GM12878 (cell line): ENCODE data around the gene PHC3. TPM values are rescaled to one million over a fixed set of nuclear protein-coding genes. Genes with fewer than 3 reads are reported as not detected.
A peak's percentile ranks its signal among the peaks of the same experiment; 100 is the strongest.

ENCODE experiments used
- BCL11A ChIP-seq: IDR thresholded peaks from 2 replicates; pipeline ENCODE4 v1.6.1; 2011; ENCODE audit warnings: low read depth, low read length
- BRCA1 ChIP-seq: IDR thresholded peaks from 2 replicates; pipeline ENCODE4 v1.6.1; 2011; ENCODE audit warnings: low read depth, low read length, improper control_type of control experiment
- CBX3 ChIP-seq: fragments of 200-600 bp; sonication (generic); IDR thresholded peaks from 2 replicates; pipeline ENCODE4 v1.6.1; 2016; ENCODE audit warnings: low read depth, borderline replicate concordance
- ELK1 ChIP-seq: IDR thresholded peaks from 2 replicates; pipeline ENCODE4 v1.6.1; 2012; ENCODE audit warnings: low read depth, low read length, improper control_type of control experiment
- GABPA ChIP-seq: IDR thresholded peaks from 2 replicates; pipeline ENCODE4 v1.6.1; 2014; ENCODE audit warnings: antibody characterized with exemption, low read depth, mild to moderate bottlenecking, inconsistent platforms
- HDAC6 ChIP-seq: fragments of 200-600 bp; sonication (generic); IDR thresholded peaks from one replicate; pipeline ENCODE4 v1.8.0; 2017; ENCODE audit warnings: antibody characterized with exemption; ENCODE audit not compliant: unreplicated experiment
- JUND ChIP-seq: IDR thresholded peaks from 2 replicates; pipeline ENCODE4 v1.6.1; 2012; ENCODE audit warnings: low read depth, mild to moderate bottlenecking, low read length, improper control_type of control experiment, moderate library complexity
- KAT2A ChIP-seq: conservative IDR thresholded peaks from 2 replicates; pipeline ENCODE4 v1.6.1; 2011; ENCODE audit warnings: low read depth, low read length; ENCODE audit not compliant: control insufficient read depth
- LARP7 ChIP-seq: fragments of 450-650 bp; IDR thresholded peaks from 2 replicates; pipeline ENCODE4 v1.6.1; 2017; ENCODE audit warnings: mild to moderate bottlenecking
- MAX ChIP-seq: IDR thresholded peaks from 2 replicates; pipeline ENCODE4 v1.6.1; 2012; ENCODE audit warnings: low read depth, low read length, improper control_type of control experiment
- MEF2B ChIP-seq: fragments of 450-650 bp; IDR thresholded peaks from 2 replicates; pipeline ENCODE4 v1.6.1; 2018; ENCODE audit warnings: mild to moderate bottlenecking, moderate library complexity; ENCODE audit not compliant: partially characterized antibody, poor library complexity, severe bottlenecking
- MXI1 ChIP-seq: fragments of 150-350 bp; IDR thresholded peaks from 2 replicates; pipeline ENCODE4 v1.6.1; 2011; ENCODE audit warnings: low read depth, mild to moderate bottlenecking, inconsistent platforms, low read length, improper control_type of control experiment
- PBX3 ChIP-seq: IDR thresholded peaks from 2 replicates; pipeline ENCODE4 v1.6.1; 2011; ENCODE audit warnings: mild to moderate bottlenecking, low read depth, low read length, moderate library complexity; ENCODE audit not compliant: insufficient replicate concordance
- POLR2A ChIP-seq: IDR thresholded peaks from 2 replicates; pipeline ENCODE4 v1.6.1; 2011; ENCODE audit warnings: low read depth, mild to moderate bottlenecking, low read length
- RBBP5 ChIP-seq: fragments of 200-600 bp; sonication (generic); conservative IDR thresholded peaks from 2 replicates; pipeline ENCODE4 v1.6.1; 2016
- REST ChIP-seq: IDR thresholded peaks from 2 replicates; pipeline ENCODE4 v1.6.1; 2012; ENCODE audit warnings: mild to moderate bottlenecking, low read depth, low read length
- SMAD1 ChIP-seq: fragments of 450-650 bp; IDR thresholded peaks from 2 replicates; pipeline ENCODE4 v1.6.1; 2018; ENCODE audit warnings: mild to moderate bottlenecking, low read depth; ENCODE audit not compliant: partially characterized antibody
- STAT3 ChIP-seq: IDR thresholded peaks from 2 replicates; pipeline ENCODE4 v1.6.1; 2011; ENCODE audit warnings: low read depth, low read length, improper control_type of control experiment
- TAF1 ChIP-seq: IDR thresholded peaks from 2 replicates; pipeline ENCODE4 v1.6.1; 2011; ENCODE audit warnings: mild to moderate bottlenecking, low read depth, low read length, borderline replicate concordance
- TCF3 ChIP-seq: IDR thresholded peaks from 2 replicates; pipeline ENCODE4 v1.6.1; 2012; ENCODE audit warnings: low read depth, mild to moderate bottlenecking, low read length, borderline replicate concordance; ENCODE audit not compliant: insufficient read depth
- YBX1 ChIP-seq: fragments of 450-650 bp; IDR thresholded peaks from 2 replicates; pipeline ENCODE4 v1.6.1; 2016; ENCODE audit warnings: antibody characterized with exemption
- ZBTB33 ChIP-seq: fragments of 450-650 bp; IDR thresholded peaks from 2 replicates; pipeline ENCODE4 v1.6.1; 2017; ENCODE audit warnings: mild to moderate bottlenecking
- polyA plus RNA-seq, 11 experiments: library from polyadenylated mRNA; depleted of rRNA in 4 of 11; unstranded in 6 of 11; stranded (reverse) in 5 of 11; fragments of >200 nt; fragmentation: Nextera tagmentation in 4 of 11; fragmentation: Illumina TruSeq in 1 of 11; extraction: Ambion mirVana in 4 of 11; extraction: Trizol in 1 of 11; gene quantifications; 1 replicate in 1 of 11; 2 replicates in 10 of 11; pipeline versions ENCODE4 v1.2.1 to v1.2.3, GENCODE V29; 2011 to 2016; ENCODE audit warnings: inconsistent platforms in 2 of 11, missing spikeins in 2 of 11, low read depth in 1 of 11
- total RNA-seq, 4 experiments: library from RNA; depleted of rRNA in 3 of 4; stranded (reverse); fragments of >200 nt in 3 of 4; fragmentation: Illumina TruSeq in 1 of 4; extraction: Trizol in 1 of 4; gene quantifications; 2 replicates each; pipeline versions ENCODE4 v1.2.1 to v1.2.3, GENCODE V29; 2013 to 2021

The PHC3 gene
- total and polyA plus RNA-seq, 10 of the 15 experiments (the other 5 are each of a cell fraction or from before 2014, with no cell fraction given), result 3.3 to 62.3 (median 22.1) TPM

GRCh38 chr3:170056710-170057454 lies 124.7 kb downstream of the PHC3 start (continued):
- no peak for TF ChIP-seq REST
- TF ChIP-seq STAT3, result no peak
- peak; percentile 88 for TF ChIP-seq MEF2B
- no peak for TF ChIP-seq BRCA1
- TF ChIP-seq MXI1, result no peak
- peak; percentile 72 for TF ChIP-seq SMAD1
- TF ChIP-seq MAX, result no peak
- peak; percentile 37; the same call in 1 of the 2 replicates for TF ChIP-seq GABPA
- no peak for TF ChIP-seq YBX1
- TF ChIP-seq BCL11A, result peak; percentile 80; the same call in 1 of the 2 replicates
- TF ChIP-seq HDAC6, result no peak
- no peak for TF ChIP-seq RBBP5
- peak; percentile 67 for TF ChIP-seq JUND
- no peak for TF ChIP-seq ZBTB33
- peak; percentile 11 for TF ChIP-seq PBX3
- TF ChIP-seq TCF3, result 0 out of 2 replicates have a peak, but pooled peaks have one; percentile 15
- no peak for TF ChIP-seq ELK1
- peak; percentile 15; the same call in 1 of the 2 replicates for TF ChIP-seq TAF1
- no peak for TF ChIP-seq POLR2A
- TF ChIP-seq LARP7, result no peak
- no peak for TF ChIP-seq CBX3
- TF ChIP-seq KAT2A, result no peak
